Chondrocyte (in vitro differentiated cells): ENCODE results near the gene CDC20B. TPM values are rescaled to one million over a fixed set of nuclear protein-coding genes. Genes with fewer than 3 reads are reported as not detected.

Experiments
- DNase-seq: peaks from one replicate; pipeline ENCODE4 v3.0.0; 2021; ENCODE audit warnings: mixed read lengths, low spot score
- H3K27ac Mint-ChIP-seq: one replicate; pipeline ENCODE4 v1.8.0; 2021; ENCODE audit warnings: mild to moderate bottlenecking, moderate library complexity, mixed read lengths; ENCODE audit not compliant: unreplicated experiment
- H3K27me3 Mint-ChIP-seq: 2 replicates; pipeline ENCODE4 v1.8.0; 2021; ENCODE audit warnings: low read depth, mixed read lengths
- H3K36me3 Mint-ChIP-seq: 2 replicates; pipeline ENCODE4 v1.8.0; 2021; ENCODE audit warnings: low read depth, mixed read lengths
- H3K4me1 Mint-ChIP-seq: 2 replicates; pipeline ENCODE4 v1.8.0; 2021; ENCODE audit warnings: low read depth, mild to moderate bottlenecking, mixed read lengths
- H3K4me3 Mint-ChIP-seq: one replicate; pipeline ENCODE4 v1.8.0; 2021; ENCODE audit warnings: mild to moderate bottlenecking, moderate library complexity, mixed read lengths; ENCODE audit not compliant: unreplicated experiment
- H3K9me3 Mint-ChIP-seq: 2 replicates; pipeline ENCODE4 v1.8.0; 2021; ENCODE audit warnings: low read depth, mixed read lengths
- CTCF ChIP-seq: fragments of 200-600 bp; sonication (generic); IDR thresholded peaks from 2 replicates; pipeline ENCODE4 v1.5.0; 2021; ENCODE audit warnings: antibody characterized with exemption, mild to moderate bottlenecking, moderate library complexity
- total RNA-seq: library from RNA; stranded (reverse); gene quantifications from 3 replicates; pipeline ENCODE4 v1.2.1, GENCODE V29; 2021

Gene CDC20B
- total RNA-seq, 1 donor from 2014 or later: not detected

GRCh38 chr5:55134053-55134722 is 38.8 kb downstream of the CDC20B start:
- Mint-ChIP-seq H3K36me3 (peaks cover 1% of the 10 kb centered on the region), H3K27me3 (peaks cover 37% of the 10 kb centered on the region), H3K27ac (no peak overlapping the region), H3K4me3 (no peak overlapping the region), H3K9me3 (peaks cover 14% of the 10 kb centered on the region), H3K4me1 (no peaks in the 10 kb centered on the region)
- no peak for DNase-seq
- no peak for TF ChIP-seq CTCF

GRCh38 chr5:55123365-55123764 is 49.6 kb downstream of the CDC20B start:
- H3K36me3 Mint-ChIP-seq: no peaks in the 10 kb centered on the region
- no peak for DNase-seq
- H3K27me3 Mint-ChIP-seq: peaks cover 45% of the 10 kb centered on the region
- H3K4me3 Mint-ChIP-seq: no peak overlapping the region
- TF ChIP-seq CTCF: no peak
- no peaks in the 10 kb centered on the region for H3K9me3 Mint-ChIP-seq
- no peaks in the 10 kb centered on the region for H3K4me1 Mint-ChIP-seq
- no peak overlapping the region for H3K27ac Mint-ChIP-seq

- Mint-ChIP-seq H3K27ac (no peak overlapping the region), H3K4me3 (no peak overlapping the region), H3K36me3 (peaks cover 4% of the 10 kb centered on the region), H3K27me3 (peaks cover 35% of the 10 kb centered on the region), H3K9me3 (no peaks in the 10 kb centered on the region), H3K4me1 (no peaks in the 10 kb centered on the region)
- no peak for DNase-seq
- no peak for TF ChIP-seq CTCF
Observed at GRCh38 chr5:55114061-55114460, 58.9 kb downstream of the CDC20B start.

- H3K27ac Mint-ChIP-seq: no peak overlapping the region
- DNase-seq: no peak
- H3K9me3 Mint-ChIP-seq: no peaks in the 10 kb centered on the region
- H3K36me3 Mint-ChIP-seq: peaks cover 4% of the 10 kb centered on the region
- peaks cover 32% of the 10 kb centered on the region for H3K27me3 Mint-ChIP-seq
- H3K4me3 Mint-ChIP-seq: no peak overlapping the region
- no peak for TF ChIP-seq CTCF
- peaks cover 3% of the 10 kb centered on the region for H3K4me1 Mint-ChIP-seq
Observed at GRCh38 chr5:55113327-55113726, 59.6 kb downstream of the CDC20B start.

GRCh38 chr5:55110217-55110616 is 62.8 kb downstream of the CDC20B start:
- no peak for TF ChIP-seq CTCF
- Mint-ChIP-seq H3K36me3 (peaks cover 4% of the 10 kb centered on the region), H3K4me1 (peaks cover 3% of the 10 kb centered on the region), H3K27me3 (peaks cover 26% of the 10 kb centered on the region), H3K4me3 (no peak overlapping the region), H3K9me3 (no peaks in the 10 kb centered on the region), H3K27ac (no peak overlapping the region)
- DNase-seq: no peak
